Measurements from ENCODE around the gene IL4R. TPM values are rescaled to one million over a fixed set of nuclear protein-coding genes. Genes with fewer than 3 reads are reported as not detected.

Gene IL4R
- total RNA-seq, 1 experiment from 2014 or later: 28.9 TPM

- intact Hi-C loops (cut with micrococcal nuclease; ENCODE audit: unreplicated experiment): no loop called here
- H3K4me3 ChIP-seq (ENCODE audit: low read depth in 2 of 2, low read length in 2 of 2): no peak overlapping the region
- H3K9me3 ChIP-seq (ENCODE audit: control insufficient read depth, insufficient read depth, low read depth, low read length): no peaks in the 10 kb centered on the region
- peaks cover 3% of the 10 kb centered on the region; the same call in 1 of the 2 replicates for H3K4me1 ChIP-seq (ENCODE audit: control insufficient read depth, insufficient read depth, low read length)
- in situ Hi-C loops (cut with HindIII; ENCODE audit: low pct_unique_long_range_greater_than_20kb, low sequenced_read_pairs): no loop called here
- no peak for DNase-seq (ENCODE audit: low read depth, low spot score)
- no TSS peak for BruUV-seq (replicated peaks)
- no peak for ATAC-seq
- POLR2A ChIA-PET: interaction anchor here (0.6 kb wide), 1 partner anchor 41 kb away, joined by 3 read pairs; no protein-coding TSS in a partner anchor
- H3K36me3 ChIP-seq (ENCODE audit: control insufficient read depth, insufficient read depth, low read length): no peaks in the 10 kb centered on the region
- H3K27ac ChIP-seq (ENCODE audit: low read length): no peak overlapping the region
- CTCF ChIA-PET: interaction anchor here (0.7 kb wide), 1 partner anchor 92 kb away, joined by 5 read pairs; no protein-coding TSS in a partner anchor
- H3K27me3 ChIP-seq (ENCODE audit: control insufficient read depth, insufficient read depth, low read length): no peaks in the 10 kb centered on the region
- TF ChIP-seq POLR2AphosphoS5 (IDR thresholded peaks at IDR 0.05; ENCODE audit: low read depth, low read length) (no peak), CTCF (IDR thresholded peaks at IDR 0.05) (no peak), SIN3A (IDR thresholded peaks at IDR 0.05; ENCODE audit: borderline replicate concordance, insufficient read depth, low read depth, low read length) (no peak), TCF7L2 (IDR thresholded peaks at IDR 0.05; ENCODE audit: low read depth, low read length) (no peak), REST (IDR thresholded peaks at IDR 0.05; ENCODE audit: insufficient read depth in 1 of 2, low read depth in 2 of 2, low read length in 1 of 2) (no peak)
Observed at GRCh38 chr16:27275394-27275793, 38.4 kb upstream of the IL4R start.

- ATAC-seq: no peak
- in situ Hi-C loops (cut with HindIII; ENCODE audit: low pct_unique_long_range_greater_than_20kb, low sequenced_read_pairs): no loop called here
Observed at GRCh38 chr16:27281243-27281642, 32.5 kb upstream of the IL4R start.

More at GRCh38 chr16:27281243-27281642, 32.5 kb upstream of the IL4R start:
- CTCF ChIA-PET: no interaction called here
- BruUV-seq (replicated peaks): no TSS peak
- no peak for DNase-seq (ENCODE audit: low read depth, low spot score)
- no peaks in the 10 kb centered on the region for H3K9me3 ChIP-seq (ENCODE audit: control insufficient read depth, insufficient read depth, low read depth, low read length)
- no peaks in the 10 kb centered on the region for H3K27me3 ChIP-seq (ENCODE audit: control insufficient read depth, insufficient read depth, low read length)
- POLR2A ChIA-PET: no interaction called here
- no peak overlapping the region for H3K27ac ChIP-seq (ENCODE audit: low read length)
- H3K4me1 ChIP-seq (ENCODE audit: control insufficient read depth, insufficient read depth, low read length): no peaks in the 10 kb centered on the region
- intact Hi-C loops (cut with micrococcal nuclease; ENCODE audit: unreplicated experiment): no loop called here
- H3K36me3 ChIP-seq (ENCODE audit: control insufficient read depth, insufficient read depth, low read length): no peaks in the 10 kb centered on the region
- H3K4me3 ChIP-seq (ENCODE audit: low read depth in 2 of 2, low read length in 2 of 2): no peak overlapping the region
- TF ChIP-seq CTCF (IDR thresholded peaks at IDR 0.05) (no peak), POLR2AphosphoS5 (IDR thresholded peaks at IDR 0.05; ENCODE audit: low read depth, low read length) (no peak), TCF7L2 (IDR thresholded peaks at IDR 0.05; ENCODE audit: low read depth, low read length) (no peak), SIN3A (IDR thresholded peaks at IDR 0.05; ENCODE audit: borderline replicate concordance, insufficient read depth, low read depth, low read length) (no peak), REST (IDR thresholded peaks at IDR 0.05; ENCODE audit: insufficient read depth in 1 of 2, low read depth in 2 of 2, low read length in 1 of 2) (no peak)

Data from Panc1 (cell line).